ENCODE measurements around the gene NUP155.

Gene NUP155

DNA sequence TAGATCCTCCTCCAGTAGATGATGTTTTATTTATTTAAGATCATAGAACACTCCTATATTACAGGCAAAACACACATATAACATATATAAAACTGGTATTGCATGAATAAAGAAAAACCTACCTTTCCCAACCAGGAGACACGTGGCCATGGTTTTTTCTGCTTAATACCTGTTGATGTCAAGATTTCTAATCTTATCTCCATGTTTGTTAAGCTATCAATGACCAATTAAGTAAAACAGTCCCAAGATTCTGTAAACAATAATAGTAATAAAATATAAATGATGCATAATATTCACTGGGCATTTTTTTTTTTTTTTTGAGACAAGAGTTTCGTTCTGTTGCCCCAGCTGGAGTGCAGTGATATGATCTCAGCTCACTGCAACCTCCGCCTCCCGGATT, 123.4 kb downstream of the NUP155 start:
- H3K4me2 ChIP-seq (ENCODE audit: insufficient read depth, low read length): peak overlapping the region; percentile 73
- H3K4me1 ChIP-seq (ENCODE audit: insufficient read depth, low read length): peaks cover 41% of the 10 kb centered on the region
- ATAC-seq (ENCODE audit: insufficient read depth, low read depth) (no peak), DNase-seq (no peak)
- H3K27me3 ChIP-seq (ENCODE audit: insufficient read depth, low read length, poor library complexity): no peaks in the 10 kb centered on the region
- H3K36me3 ChIP-seq (ENCODE audit: insufficient read depth, low read length): peaks cover 12% of the 10 kb centered on the region
- H3K9me3 ChIP-seq (ENCODE audit: insufficient read depth, low read length, severe bottlenecking): no peaks in the 10 kb centered on the region
- H3K4me3 ChIP-seq (ENCODE audit: low read depth in 1 of 2, low read length in 2 of 2): peak overlapping the region in 1 of 2 experiments; percentile 96; a peak in 2 of 4 replicates
- peak overlapping the region; percentile 90; the same call in 1 of the 2 replicates for H3K9ac ChIP-seq (ENCODE audit: low read depth, low read length)
- H3K79me2 ChIP-seq (ENCODE audit: insufficient read depth, low read length): peaks cover 40% of the 10 kb centered on the region
- H2AFZ ChIP-seq (ENCODE audit: low read depth, low read length): no peak overlapping the region
- no peaks in the 10 kb centered on the region for H4K20me1 ChIP-seq (ENCODE audit: insufficient read depth, low read length)
- TF ChIP-seq, protein P1, sequence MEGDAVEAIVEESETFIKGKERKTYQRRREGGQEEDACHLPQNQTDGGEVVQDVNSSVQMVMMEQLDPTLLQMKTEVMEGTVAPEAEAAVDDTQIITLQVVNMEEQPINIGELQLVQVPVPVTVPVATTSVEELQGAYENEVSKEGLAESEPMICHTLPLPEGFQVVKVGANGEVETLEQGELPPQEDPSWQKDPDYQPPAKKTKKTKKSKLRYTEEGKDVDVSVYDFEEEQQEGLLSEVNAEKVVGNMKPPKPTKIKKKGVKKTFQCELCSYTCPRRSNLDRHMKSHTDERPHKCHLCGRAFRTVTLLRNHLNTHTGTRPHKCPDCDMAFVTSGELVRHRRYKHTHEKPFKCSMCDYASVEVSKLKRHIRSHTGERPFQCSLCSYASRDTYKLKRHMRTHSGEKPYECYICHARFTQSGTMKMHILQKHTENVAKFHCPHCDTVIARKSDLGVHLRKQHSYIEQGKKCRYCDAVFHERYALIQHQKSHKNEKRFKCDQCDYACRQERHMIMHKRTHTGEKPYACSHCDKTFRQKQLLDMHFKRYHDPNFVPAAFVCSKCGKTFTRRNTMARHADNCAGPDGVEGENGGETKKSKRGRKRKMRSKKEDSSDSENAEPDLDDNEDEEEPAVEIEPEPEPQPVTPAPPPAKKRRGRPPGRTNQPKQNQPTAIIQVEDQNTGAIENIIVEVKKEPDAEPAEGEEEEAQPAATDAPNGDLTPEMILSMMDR (IDR thresholded peaks at IDR 0.05; ENCODE audit: borderline replicate concordance, extremely low read depth, low read length, poor library complexity, severe bottlenecking): no peak
- no peak for TF ChIP-seq EZH2 (IDR thresholded peaks at IDR 0.05; ENCODE audit: borderline replicate concordance, low read depth, low read length, severe bottlenecking)
- H3K27ac ChIP-seq (ENCODE audit: low read length): no peak overlapping the region

DNA sequence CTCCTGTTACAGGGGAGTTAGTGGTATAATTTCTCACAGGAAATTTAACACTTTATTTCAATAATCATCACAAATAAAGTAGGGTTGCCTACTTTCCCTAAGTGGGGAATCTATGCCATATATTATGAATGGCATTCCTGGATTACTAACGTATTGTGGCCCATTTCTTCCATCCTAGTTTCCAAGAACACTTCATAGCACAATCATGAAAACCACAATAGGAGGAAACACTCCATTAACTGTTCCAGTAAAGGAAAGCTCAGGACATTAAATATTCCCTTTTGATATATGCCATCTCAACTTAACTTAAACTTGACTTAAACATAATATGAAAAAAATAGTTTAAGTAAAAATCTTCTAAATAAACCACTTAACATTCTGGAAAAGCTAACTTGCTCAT, 123.9 kb downstream of the NUP155 start:
- H3K36me3 ChIP-seq (ENCODE audit: insufficient read depth, low read length): peaks cover 14% of the 10 kb centered on the region
- H4K20me1 ChIP-seq (ENCODE audit: insufficient read depth, low read length): no peaks in the 10 kb centered on the region
- H3K9ac ChIP-seq (ENCODE audit: low read depth, low read length): no peak overlapping the region
- no peaks in the 10 kb centered on the region for H3K9me3 ChIP-seq (ENCODE audit: insufficient read depth, low read length, severe bottlenecking)
- ATAC-seq (ENCODE audit: insufficient read depth, low read depth): no peak
- no peak overlapping the region for H3K27ac ChIP-seq (ENCODE audit: low read length)
- TF ChIP-seq, protein P1 (IDR thresholded peaks at IDR 0.05; ENCODE audit: borderline replicate concordance, extremely low read depth, low read length, poor library complexity, severe bottlenecking): no peak
- no peak for TF ChIP-seq EZH2 (IDR thresholded peaks at IDR 0.05; ENCODE audit: borderline replicate concordance, low read depth, low read length, severe bottlenecking)
- no peak overlapping the region for H2AFZ ChIP-seq (ENCODE audit: low read depth, low read length)
- peaks cover 40% of the 10 kb centered on the region for H3K79me2 ChIP-seq (ENCODE audit: insufficient read depth, low read length)
- peak overlapping the region; percentile 73 for H3K4me2 ChIP-seq (ENCODE audit: insufficient read depth, low read length)
- no peaks in the 10 kb centered on the region for H3K27me3 ChIP-seq (ENCODE audit: insufficient read depth, low read length, poor library complexity)
- peaks cover 41% of the 10 kb centered on the region for H3K4me1 ChIP-seq (ENCODE audit: insufficient read depth, low read length)
- no peak for DNase-seq
- H3K4me3 ChIP-seq (ENCODE audit: low read depth in 1 of 2, low read length in 2 of 2): peak overlapping the region in 1 of 2 experiments; percentile 96; a peak in 1 of 4 replicates
